Measurements from ENCODE around the gene FBLN5.
A peak's percentile ranks its signal among the peaks of the same experiment; 100 is the strongest.

The FBLN5 gene

GRCh38 chr14:91971188-91971778 is 23.8 kb upstream of the FBLN5 start:
- H3K4me2 ChIP-seq, result no peak overlapping the region
- H3K36me3 ChIP-seq, result peaks cover 68% of the 10 kb centered on the region
- no peak for TF ChIP-seq Cebpa-rat (IDR thresholded peaks at IDR 0.05)
- H4K20me1 ChIP-seq, result no peaks in the 10 kb centered on the region
- no peak overlapping the region for H3K4me3 ChIP-seq
- H3K9ac ChIP-seq, result no peak overlapping the region
- peaks cover 29% of the 10 kb centered on the region for H3K4me1 ChIP-seq
- H3K27me3 ChIP-seq, result no peaks in the 10 kb centered on the region
- H3K9me3 ChIP-seq, result no peaks in the 10 kb centered on the region
- no peak overlapping the region for H3K27ac ChIP-seq

DNA sequence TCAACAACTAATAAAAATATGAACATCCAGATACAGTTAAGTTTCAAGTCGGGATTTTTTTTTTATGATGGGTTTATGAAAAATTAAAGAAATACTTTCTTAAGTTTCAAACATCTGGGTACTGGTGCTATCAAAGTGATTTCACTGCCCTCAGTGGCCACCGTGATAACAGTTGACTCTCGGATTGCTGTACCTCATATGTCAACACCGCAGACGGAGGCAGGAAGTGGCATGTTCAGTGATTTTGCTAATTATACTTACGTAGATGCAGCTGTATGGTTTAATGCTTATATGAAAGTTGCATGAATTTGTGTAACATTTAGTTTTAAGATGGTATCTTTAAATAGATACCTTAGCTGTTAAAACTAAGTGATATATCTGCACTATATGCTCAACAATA is 20.8 kb upstream of the FBLN5 start:
- H3K4me2 ChIP-seq, result peak overlapping the region; percentile 64
- no peak for TF ChIP-seq Cebpa-rat (IDR thresholded peaks at IDR 0.05)
- no peaks in the 10 kb centered on the region for H3K27me3 ChIP-seq
- H3K9me3 ChIP-seq, result no peaks in the 10 kb centered on the region
- H4K20me1 ChIP-seq, result no peaks in the 10 kb centered on the region
- peaks cover 29% of the 10 kb centered on the region for H3K4me1 ChIP-seq
- H3K36me3 ChIP-seq, result peaks cover 56% of the 10 kb centered on the region
- peak overlapping the region; percentile 36; the same call in 1 of the 2 replicates for H3K4me3 ChIP-seq
- H3K9ac ChIP-seq, result no peak overlapping the region
- H3K27ac ChIP-seq, result no peak overlapping the region

DNA sequence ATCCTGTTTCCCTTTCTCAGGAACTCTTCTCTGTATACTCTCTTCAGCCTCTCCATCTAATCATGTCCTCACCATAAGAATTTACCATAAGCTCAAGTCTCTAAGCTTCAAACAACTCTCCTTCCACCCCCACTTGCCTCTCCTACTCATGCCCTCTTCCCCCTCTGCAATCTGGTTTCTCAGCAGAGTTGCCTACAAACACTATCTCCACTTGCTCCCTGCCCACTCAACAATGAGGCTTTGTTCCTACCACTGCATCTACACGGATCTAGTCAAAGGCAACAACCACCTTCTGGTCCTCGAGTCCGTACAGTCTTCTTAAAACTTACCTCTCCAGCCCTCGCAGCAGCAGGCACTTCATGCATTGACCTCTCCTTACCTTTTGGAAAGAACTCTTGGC is 17.2 kb upstream of the FBLN5 start:
- Histone ChIP-seq H3K9me3 (no peaks in the 10 kb centered on the region), H3K27me3 (no peaks in the 10 kb centered on the region), H3K4me3 (no peak overlapping the region), H3K4me2 (no peak overlapping the region), H3K4me1 (peaks cover 29% of the 10 kb centered on the region), H3K27ac (no peak overlapping the region), H4K20me1 (no peaks in the 10 kb centered on the region), H3K9ac (no peak overlapping the region), H3K36me3 (peaks cover 23% of the 10 kb centered on the region)
- TF ChIP-seq Cebpa-rat (IDR thresholded peaks at IDR 0.05), result no peak

DNA sequence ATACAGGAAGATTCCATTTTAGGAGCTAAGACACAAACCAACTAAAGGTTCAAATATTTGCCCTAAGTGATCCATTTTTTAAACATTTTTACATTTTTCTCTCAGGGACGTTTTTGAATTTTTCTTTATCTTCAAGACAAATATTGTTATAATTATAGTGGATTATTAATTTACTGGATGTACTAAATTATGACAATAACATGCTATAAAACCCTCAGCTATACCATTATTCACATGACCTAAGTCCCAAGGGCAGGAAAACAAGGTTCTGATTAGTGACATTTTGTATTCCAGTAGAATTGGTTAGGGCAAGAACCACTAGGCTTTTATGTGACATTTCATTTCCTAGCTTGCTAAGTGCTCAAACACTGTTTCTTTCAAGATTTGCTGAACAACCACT is 16.5 kb upstream of the FBLN5 start:
- H4K20me1 ChIP-seq, result no peaks in the 10 kb centered on the region
- H3K4me1 ChIP-seq, result peaks cover 22% of the 10 kb centered on the region
- H3K4me3 ChIP-seq, result no peak overlapping the region
- H3K9me3 ChIP-seq, result no peaks in the 10 kb centered on the region
- TF ChIP-seq Cebpa-rat (IDR thresholded peaks at IDR 0.05), result no peak
- H3K27ac ChIP-seq, result no peak overlapping the region
- H3K4me2 ChIP-seq, result no peak overlapping the region
- H3K36me3 ChIP-seq, result peaks cover 15% of the 10 kb centered on the region
- no peak overlapping the region for H3K9ac ChIP-seq
- H3K27me3 ChIP-seq, result no peaks in the 10 kb centered on the region

DNA sequence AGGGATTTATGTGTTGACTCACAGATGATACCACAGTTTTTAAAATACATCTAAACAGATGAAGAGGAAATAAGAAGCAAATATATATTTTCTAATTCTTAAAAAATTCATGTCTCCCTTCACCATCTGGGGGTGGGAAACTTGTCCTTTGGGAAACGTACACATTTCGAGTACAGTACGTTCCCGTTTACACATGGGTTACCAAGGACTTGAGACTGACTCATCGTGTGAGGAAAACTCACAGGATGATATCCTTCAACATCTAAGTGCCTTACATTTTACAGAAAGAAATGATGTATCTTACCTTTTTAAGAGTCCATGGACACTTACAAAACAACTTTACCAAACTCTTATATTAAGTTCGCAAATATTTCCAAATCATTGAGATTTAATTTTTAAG is 16.0 kb upstream of the FBLN5 start:
- Histone ChIP-seq H3K27ac (no peak overlapping the region), H3K4me1 (peaks cover 16% of the 10 kb centered on the region), H3K36me3 (0 out of 2 replicates have a peak, but pooled peaks cover 10% of the 10 kb centered on the region), H3K4me2 (no peak overlapping the region), H4K20me1 (no peaks in the 10 kb centered on the region), H3K9me3 (no peaks in the 10 kb centered on the region), H3K9ac (no peak overlapping the region), H3K4me3 (no peak overlapping the region), H3K27me3 (no peaks in the 10 kb centered on the region)
- TF ChIP-seq Cebpa-rat (IDR thresholded peaks at IDR 0.05), result no peak

- Histone ChIP-seq H3K36me3 (0 out of 2 replicates have a peak, but pooled peaks cover 6% of the 10 kb centered on the region), H3K9ac (no peak overlapping the region), H3K4me3 (no peak overlapping the region), H4K20me1 (no peaks in the 10 kb centered on the region), H3K9me3 (no peaks in the 10 kb centered on the region), H3K27me3 (no peaks in the 10 kb centered on the region), H3K27ac (no peak overlapping the region), H3K4me2 (no peak overlapping the region), H3K4me1 (no peaks in the 10 kb centered on the region)
- TF ChIP-seq Cebpa-rat (IDR thresholded peaks at IDR 0.05), result no peak
Measured at GRCh38 chr14:91961297-91962220, 14.1 kb upstream of the FBLN5 start.

DNA sequence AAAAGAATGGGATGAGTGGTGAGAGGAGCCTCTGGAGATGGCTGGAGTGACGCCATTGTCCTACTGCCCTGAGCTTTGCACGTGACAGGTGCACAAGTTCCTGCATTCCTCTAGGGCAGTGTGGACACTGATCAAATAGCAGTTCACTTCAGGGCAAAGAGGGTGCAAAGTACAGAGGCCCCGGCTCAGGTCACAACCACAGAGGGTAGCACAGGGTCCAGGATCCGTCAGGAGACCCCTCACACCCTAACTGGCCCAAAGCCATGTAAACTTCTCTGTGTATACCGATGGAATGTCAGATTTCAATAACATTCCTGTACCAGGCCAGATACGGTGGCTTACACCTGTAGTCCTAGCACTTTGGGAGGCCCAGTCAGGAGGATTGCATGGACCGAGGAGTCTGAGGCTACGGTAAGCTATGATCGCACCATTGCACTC is 10.4 kb upstream of the FBLN5 start:
- Histone ChIP-seq H3K4me2 (no peak overlapping the region), H3K27ac (no peak overlapping the region), H4K20me1 (no peaks in the 10 kb centered on the region), H3K36me3 (no peaks in the 10 kb centered on the region), H3K9ac (no peak overlapping the region), H3K27me3 (no peaks in the 10 kb centered on the region), H3K4me1 (no peaks in the 10 kb centered on the region), H3K4me3 (no peak overlapping the region), H3K9me3 (no peaks in the 10 kb centered on the region)
- no peak for TF ChIP-seq Cebpa-rat (IDR thresholded peaks at IDR 0.05)

GRCh38 chr14:91956616-91957015 is 9.1 kb upstream of the FBLN5 start:
- H3K27ac ChIP-seq, result no peak overlapping the region
- no peak overlapping the region for H3K4me3 ChIP-seq
- no peak overlapping the region for H3K9ac ChIP-seq
- no peaks in the 10 kb centered on the region for H3K9me3 ChIP-seq
- H3K27me3 ChIP-seq, result no peaks in the 10 kb centered on the region
- TF ChIP-seq Cebpa-rat (IDR thresholded peaks at IDR 0.05), result no peak
- no peaks in the 10 kb centered on the region for H3K36me3 ChIP-seq
- no peaks in the 10 kb centered on the region for H4K20me1 ChIP-seq
- H3K4me2 ChIP-seq, result no peak overlapping the region
- H3K4me1 ChIP-seq, result no peaks in the 10 kb centered on the region

DNA sequence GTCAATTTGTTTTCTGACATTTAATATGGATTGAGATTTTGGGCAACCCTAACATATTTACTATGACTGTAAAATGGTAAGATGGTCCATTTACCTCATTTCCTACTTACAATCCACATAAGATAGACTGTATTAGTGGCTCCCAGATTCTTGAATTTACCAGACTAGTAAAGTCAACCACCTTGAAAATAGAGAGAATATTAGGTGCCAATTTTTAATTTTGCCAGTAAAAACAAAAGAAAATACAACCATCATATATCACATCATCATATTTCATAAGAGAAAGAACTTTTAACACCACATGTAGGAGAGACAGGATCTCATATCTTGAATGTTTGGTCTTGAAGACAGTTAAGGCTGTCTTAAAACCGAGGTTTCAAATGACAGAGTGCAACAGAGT is 7.7 kb upstream of the FBLN5 start:
- Histone ChIP-seq H3K4me2 (no peak overlapping the region), H3K27me3 (no peaks in the 10 kb centered on the region), H3K36me3 (no peaks in the 10 kb centered on the region), H3K4me3 (no peak overlapping the region), H3K9me3 (no peaks in the 10 kb centered on the region), H3K9ac (no peak overlapping the region), H3K27ac (no peak overlapping the region), H3K4me1 (no peaks in the 10 kb centered on the region), H4K20me1 (no peaks in the 10 kb centered on the region)
- TF ChIP-seq Cebpa-rat (IDR thresholded peaks at IDR 0.05), result no peak
